ENCODE results near the gene PRIM2.
"Not testable (repeated sequence)": the region's sequence is repeated elsewhere in the genome, so short reads cannot be mapped to it uniquely, and the experiment has no call there.

Gene PRIM2

DNA sequence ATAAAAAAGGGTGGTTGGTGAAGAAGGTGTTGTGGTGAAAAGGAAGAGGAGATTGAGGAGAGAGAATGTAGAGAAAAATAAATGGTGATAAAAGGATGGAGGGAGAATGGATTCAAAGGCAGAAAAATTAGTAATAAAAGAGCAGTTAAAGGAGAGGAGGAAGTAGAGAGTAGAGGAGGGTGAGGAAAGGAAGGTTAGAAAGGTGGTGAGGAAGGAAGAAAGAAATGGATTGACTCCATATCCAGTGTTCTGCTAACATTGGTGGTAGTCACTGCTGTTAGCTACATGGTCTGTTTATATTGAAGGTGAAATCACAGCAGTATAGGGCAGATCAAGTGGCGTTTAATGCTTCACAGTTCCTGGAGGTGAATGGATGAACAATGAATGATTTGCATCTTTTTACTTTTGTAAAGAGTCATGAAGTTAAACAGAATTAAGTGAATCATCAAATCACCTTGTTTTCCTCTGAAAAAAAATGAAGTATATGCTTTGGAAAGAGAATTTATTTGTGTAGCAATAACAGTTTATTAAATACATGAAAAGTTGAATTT is 154.0 kb downstream of the PRIM2 start:
- CTCF ChIA-PET; H3K4me3 ChIP-seq (ENCODE audit: low read depth, low read length); H3K27ac ChIP-seq (ENCODE audit: extremely low read depth, low read depth, low read length); POLR2A ChIA-PET; H3K4me1 ChIP-seq (ENCODE audit: control insufficient read depth, insufficient read depth, low read length); H3K36me3 ChIP-seq (ENCODE audit: control insufficient read depth in 2 of 2, insufficient read depth in 1 of 2, low read length in 2 of 2); H3K9me3 ChIP-seq (ENCODE audit: control insufficient read depth, insufficient read depth, low read depth, low read length): not testable (repeated sequence)
- TF ChIP-seq ZSCAN16 (tag by site-specific recombination; IDR thresholded peaks at IDR 0.05) (peak; percentile 88), PRDM1 (tag by site-specific recombination; IDR thresholded peaks at IDR 0.05) (peak; percentile 62), BCL11A (tag by site-specific recombination; IDR thresholded peaks at IDR 0.05; ENCODE audit: low read depth) (0 out of 2 replicates have a peak, but pooled peaks have one; percentile 25), ZNF600 (tag by site-specific recombination; IDR thresholded peaks at IDR 0.05) (peak; percentile 94), ZBTB17 (tag by site-specific recombination; IDR thresholded peaks at IDR 0.05) (peak; percentile 24; the same call in 1 of the 2 replicates)

GRCh38 chr6:57472861-57473362 is 155.5 kb downstream of the PRIM2 start:
- POLR2A ChIA-PET; CTCF ChIA-PET; H3K9me3 ChIP-seq (ENCODE audit: control insufficient read depth, insufficient read depth, low read depth, low read length); H3K27ac ChIP-seq (ENCODE audit: extremely low read depth, low read depth, low read length); H3K4me3 ChIP-seq (ENCODE audit: low read depth, low read length); H3K4me1 ChIP-seq (ENCODE audit: control insufficient read depth, insufficient read depth, low read length); H3K36me3 ChIP-seq (ENCODE audit: control insufficient read depth in 2 of 2, insufficient read depth in 1 of 2, low read length in 2 of 2): not testable (repeated sequence)
- TF ChIP-seq FEZF1 (tag by site-specific recombination; IDR thresholded peaks at IDR 0.05) (peak; percentile 35; the same call in 1 of the 2 replicates), ZNF366 (tag by site-specific recombination; conservative IDR thresholded peaks at IDR 0.05) (peak; percentile 76), ZNF629 (tag by site-specific recombination; IDR thresholded peaks at IDR 0.05) (0 out of 2 replicates have a peak, but pooled peaks have one; percentile 27), ZBTB44 (tag by site-specific recombination; IDR thresholded peaks at IDR 0.05) (peak; percentile 40; the same call in 1 of the 2 replicates), SP3 (tag by site-specific recombination; IDR thresholded peaks at IDR 0.05) (0 out of 2 replicates have a peak, but pooled peaks have one; percentile 13), ZBTB17 (tag by site-specific recombination; IDR thresholded peaks at IDR 0.05) (0 out of 2 replicates have a peak, but pooled peaks have one; percentile 27), SP7 (tag by site-specific recombination; IDR thresholded peaks at IDR 0.05) (peak; percentile 100), GLIS1 (tag by site-specific recombination; IDR thresholded peaks at IDR 0.05) (peak; percentile 89)
- TF ChIP-seq, protein P1, sequence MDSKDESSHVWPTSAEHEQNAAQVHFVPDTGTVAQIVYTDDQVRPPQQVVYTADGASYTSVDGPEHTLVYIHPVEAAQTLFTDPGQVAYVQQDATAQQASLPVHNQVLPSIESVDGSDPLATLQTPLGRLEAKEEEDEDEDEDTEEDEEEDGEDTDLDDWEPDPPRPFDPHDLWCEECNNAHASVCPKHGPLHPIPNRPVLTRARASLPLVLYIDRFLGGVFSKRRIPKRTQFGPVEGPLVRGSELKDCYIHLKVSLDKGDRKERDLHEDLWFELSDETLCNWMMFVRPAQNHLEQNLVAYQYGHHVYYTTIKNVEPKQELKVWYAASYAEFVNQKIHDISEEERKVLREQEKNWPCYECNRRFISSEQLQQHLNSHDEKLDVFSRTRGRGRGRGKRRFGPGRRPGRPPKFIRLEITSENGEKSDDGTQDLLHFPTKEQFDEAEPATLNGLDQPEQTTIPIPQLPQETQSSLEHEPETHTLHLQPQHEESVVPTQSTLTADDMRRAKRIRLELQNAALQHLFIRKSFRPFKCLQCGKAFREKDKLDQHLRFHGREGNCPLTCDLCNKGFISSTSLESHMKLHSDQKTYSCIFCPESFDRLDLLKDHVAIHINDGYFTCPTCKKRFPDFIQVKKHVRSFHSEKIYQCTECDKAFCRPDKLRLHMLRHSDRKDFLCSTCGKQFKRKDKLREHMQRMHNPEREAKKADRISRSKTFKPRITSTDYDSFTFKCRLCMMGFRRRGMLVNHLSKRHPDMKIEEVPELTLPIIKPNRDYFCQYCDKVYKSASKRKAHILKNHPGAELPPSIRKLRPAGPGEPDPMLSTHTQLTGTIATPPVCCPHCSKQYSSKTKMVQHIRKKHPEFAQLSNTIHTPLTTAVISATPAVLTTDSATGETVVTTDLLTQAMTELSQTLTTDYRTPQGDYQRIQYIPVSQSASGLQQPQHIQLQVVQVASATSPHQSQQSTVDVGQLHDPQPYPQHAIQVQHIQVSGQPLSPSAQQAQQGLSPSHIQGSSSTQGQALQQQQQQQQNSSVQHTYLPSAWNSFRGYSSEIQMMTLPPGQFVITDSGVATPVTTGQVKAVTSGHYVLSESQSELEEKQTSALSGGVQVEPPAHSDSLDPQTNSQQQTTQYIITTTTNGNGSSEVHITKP (tag by site-specific recombination; IDR thresholded peaks at IDR 0.05): 0 out of 2 replicates have a peak, but pooled peaks have one; percentile 27

GRCh38 chr6:57474862-57475475 is 157.5 kb downstream of the PRIM2 start:
- H3K36me3 ChIP-seq (ENCODE audit: control insufficient read depth in 2 of 2, insufficient read depth in 1 of 2, low read length in 2 of 2); H3K9me3 ChIP-seq (ENCODE audit: control insufficient read depth, insufficient read depth, low read depth, low read length); H3K4me1 ChIP-seq (ENCODE audit: control insufficient read depth, insufficient read depth, low read length); POLR2A ChIA-PET; H3K27ac ChIP-seq (ENCODE audit: extremely low read depth, low read depth, low read length); CTCF ChIA-PET; H3K4me3 ChIP-seq (ENCODE audit: low read depth, low read length): not testable (repeated sequence)

DNA sequence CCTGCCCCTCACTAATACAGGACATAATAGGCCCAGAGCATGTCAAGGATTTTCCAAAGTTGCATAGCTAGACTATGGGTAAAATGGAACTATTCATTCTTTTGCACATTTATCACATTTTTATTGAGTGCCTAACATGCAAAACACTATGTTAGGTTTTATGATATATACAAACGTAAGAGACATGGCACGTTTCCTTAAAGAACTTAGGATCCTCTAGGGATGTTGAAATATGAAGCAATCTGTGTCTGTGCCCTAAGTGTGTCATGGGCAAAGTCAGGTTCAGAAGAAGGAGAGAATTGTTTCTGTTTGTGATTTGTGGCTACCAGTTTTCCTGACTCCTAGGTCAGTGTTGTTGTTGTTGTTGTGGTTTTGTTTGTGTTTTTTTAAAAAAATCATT is 158.2 kb downstream of the PRIM2 start:
- H3K27ac ChIP-seq (ENCODE audit: extremely low read depth, low read depth, low read length); H3K4me3 ChIP-seq (ENCODE audit: low read depth, low read length); H3K9me3 ChIP-seq (ENCODE audit: control insufficient read depth, insufficient read depth, low read depth, low read length); H3K36me3 ChIP-seq (ENCODE audit: control insufficient read depth in 2 of 2, insufficient read depth in 1 of 2, low read length in 2 of 2); CTCF ChIA-PET; H3K4me1 ChIP-seq (ENCODE audit: control insufficient read depth, insufficient read depth, low read length); POLR2A ChIA-PET: not testable (repeated sequence)

Measured in HEK293 (cell line).